Activated T-cell treated with anti-CD3 and anti-CD28 coated beads, Interleukin-2, amount 50 U/mL, for 72 hours (primary cell): ENCODE results near the gene RBFOX2. TPM values are rescaled to one million over a fixed set of nuclear protein-coding genes. Genes with fewer than 3 reads are reported as not detected.

Experiments
- ATAC-seq, 2 donors: fragments of 150-1000 bp; cut with Tn5 transposase; replicated peaks in 1 of 2; 2 replicates each; pipeline ENCODE4 v1.10.0; 2021; ENCODE audit warnings: moderate library complexity in 2 of 2, mild to moderate bottlenecking in 1 of 2
- DNase-seq, 2 donors: peaks; one replicate each; pipeline ENCODE4 v3.0.0; 2021 to 2022; ENCODE audit warnings: mixed read lengths in 1 of 2
- H3K27ac Mint-ChIP-seq: one replicate; pipeline ENCODE4 v1.8.0; 2022; ENCODE audit warnings: mild to moderate bottlenecking, moderate library complexity, mixed read lengths
- H3K27me3 Mint-ChIP-seq: one replicate; pipeline ENCODE4 v1.8.0; 2022; ENCODE audit warnings: low read depth, mixed read lengths
- H3K36me3 Mint-ChIP-seq, 2 donors: one replicate each; pipeline ENCODE4 v1.8.0; 2022; ENCODE audit warnings: mixed read lengths in 2 of 2, mild to moderate bottlenecking in 1 of 2; ENCODE audit not compliant: insufficient read depth in 2 of 2
- H3K4me1 Mint-ChIP-seq: one replicate; pipeline ENCODE4 v1.8.0; 2022; ENCODE audit warnings: low read depth, mixed read lengths
- H3K4me3 Mint-ChIP-seq, 2 donors: one replicate each; pipeline ENCODE4 v1.8.0; 2022; ENCODE audit warnings: mild to moderate bottlenecking in 2 of 2, mixed read lengths in 2 of 2, moderate library complexity in 2 of 2
- H3K9me3 Mint-ChIP-seq, 2 donors: one replicate each; pipeline ENCODE4 v1.8.0; 2022; ENCODE audit warnings: mixed read lengths in 2 of 2
- total RNA-seq, 2 donors: library from RNA; stranded (reverse); gene quantifications; one replicate each; pipeline ENCODE4 v1.2.3, GENCODE V29; 2022

RBFOX2 gene
- total RNA-seq, 2 donors from 2014 or later = 2.3 to 4.4 TPM

DNA sequence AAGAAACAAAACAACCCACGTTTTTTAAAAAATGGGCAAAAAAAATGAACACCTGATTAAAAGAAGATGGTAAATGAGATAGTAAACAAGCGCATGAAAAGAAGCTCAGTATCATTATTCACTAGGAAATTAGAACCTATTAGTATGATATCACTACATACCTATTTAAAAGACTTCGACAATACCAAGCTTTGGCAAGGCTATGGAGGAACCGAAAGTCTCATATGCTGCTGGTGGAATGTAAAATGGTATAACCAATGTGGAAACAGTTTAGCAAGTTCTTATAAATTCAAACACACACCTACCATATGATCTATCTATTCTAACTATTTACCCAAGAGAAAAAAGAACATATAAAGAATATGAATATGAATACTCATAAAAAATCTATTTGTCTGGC, 167.2 kb downstream of the RBFOX2 start:
- H3K4me1 Mint-ChIP-seq = no peaks in the 10 kb centered on the region
- no peaks in the 10 kb centered on the region for H3K27me3 Mint-ChIP-seq
- no peak for ATAC-seq
- H3K9me3 Mint-ChIP-seq = no peaks in the 10 kb centered on the region
- no peak overlapping the region for H3K27ac Mint-ChIP-seq
- no peak for DNase-seq
- H3K4me3 Mint-ChIP-seq = no peak overlapping the region
- H3K36me3 Mint-ChIP-seq = no peaks in the 10 kb centered on the region

- Mint-ChIP-seq H3K27me3 (no peaks in the 10 kb centered on the region), H3K27ac (no peak overlapping the region), H3K4me3 (no peak overlapping the region), H3K4me1 (no peaks in the 10 kb centered on the region), H3K36me3 (no peaks in the 10 kb centered on the region), H3K9me3 (no peaks in the 10 kb centered on the region)
- DNase-seq (no peak), ATAC-seq (no peak)
These were observed 167.8 kb downstream of the RBFOX2 start for GRCh38 chr22:35860837-35861236.

- Mint-ChIP-seq H3K36me3 (no peaks in the 10 kb centered on the region), H3K27ac (no peak overlapping the region), H3K4me3 (no peak overlapping the region), H3K4me1 (no peaks in the 10 kb centered on the region), H3K9me3 (no peaks in the 10 kb centered on the region), H3K27me3 (no peaks in the 10 kb centered on the region)
- DNase-seq (no peak), ATAC-seq (no peak)
These were observed 168.4 kb downstream of the RBFOX2 start for GRCh38 chr22:35860087-35860733.

DNA sequence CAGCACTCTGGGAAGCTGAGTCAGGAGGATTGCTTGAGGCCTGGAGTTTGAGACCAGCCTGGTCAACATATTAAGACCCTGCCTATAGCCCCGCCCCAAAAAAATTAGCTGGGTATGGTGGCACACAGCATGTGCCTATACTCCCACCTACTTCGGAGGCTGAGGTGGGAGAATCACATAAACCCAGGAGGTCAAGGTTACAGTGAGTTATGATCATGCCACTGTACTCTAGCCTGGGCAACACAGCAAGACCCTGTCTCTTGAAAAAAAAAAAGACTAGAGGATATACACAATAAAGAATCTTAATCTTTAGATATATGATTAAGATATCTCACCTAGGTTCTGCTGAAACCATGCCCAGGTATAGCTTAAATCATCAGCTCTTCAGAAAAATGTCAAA, 174.3 kb downstream of the RBFOX2 start:
- H3K27ac Mint-ChIP-seq = no peak overlapping the region
- ATAC-seq (no peak), DNase-seq (no peak)
- H3K36me3 Mint-ChIP-seq = no peaks in the 10 kb centered on the region
- no peak overlapping the region for H3K4me3 Mint-ChIP-seq
- no peaks in the 10 kb centered on the region for H3K9me3 Mint-ChIP-seq
- no peaks in the 10 kb centered on the region for H3K27me3 Mint-ChIP-seq
- no peaks in the 10 kb centered on the region for H3K4me1 Mint-ChIP-seq

DNA sequence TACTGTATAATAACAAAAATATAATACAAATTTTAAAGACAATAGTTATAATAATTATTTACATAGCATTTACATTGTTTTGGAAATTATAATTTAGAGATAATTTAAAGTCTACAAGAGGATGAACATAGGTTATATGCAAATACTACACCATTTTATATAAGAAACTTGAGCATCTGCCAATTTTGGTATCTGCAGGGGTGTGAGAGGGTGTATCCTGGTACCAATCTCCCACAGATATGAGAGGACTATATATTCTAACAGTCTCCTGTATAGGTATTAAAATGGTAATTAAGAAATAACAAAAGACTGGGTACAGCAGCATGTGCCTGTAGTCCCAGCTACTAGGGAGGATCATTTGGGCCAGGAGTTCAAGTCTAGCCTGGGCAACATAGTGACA, 176.5 kb downstream of the RBFOX2 start:
- ATAC-seq = no peak
- Mint-ChIP-seq H3K27me3 (no peaks in the 10 kb centered on the region), H3K4me3 (no peak overlapping the region), H3K9me3 (no peaks in the 10 kb centered on the region), H3K36me3 (no peaks in the 10 kb centered on the region), H3K27ac (no peak overlapping the region), H3K4me1 (no peaks in the 10 kb centered on the region)
- no peak for DNase-seq

GRCh38 chr22:35850831-35851230, 177.8 kb downstream of the RBFOX2 start:
- ATAC-seq (no peak), DNase-seq (no peak)
- Mint-ChIP-seq H3K4me3 (no peak overlapping the region), H3K9me3 (no peaks in the 10 kb centered on the region), H3K27ac (no peak overlapping the region), H3K27me3 (no peaks in the 10 kb centered on the region), H3K36me3 (no peaks in the 10 kb centered on the region), H3K4me1 (no peaks in the 10 kb centered on the region)

DNA sequence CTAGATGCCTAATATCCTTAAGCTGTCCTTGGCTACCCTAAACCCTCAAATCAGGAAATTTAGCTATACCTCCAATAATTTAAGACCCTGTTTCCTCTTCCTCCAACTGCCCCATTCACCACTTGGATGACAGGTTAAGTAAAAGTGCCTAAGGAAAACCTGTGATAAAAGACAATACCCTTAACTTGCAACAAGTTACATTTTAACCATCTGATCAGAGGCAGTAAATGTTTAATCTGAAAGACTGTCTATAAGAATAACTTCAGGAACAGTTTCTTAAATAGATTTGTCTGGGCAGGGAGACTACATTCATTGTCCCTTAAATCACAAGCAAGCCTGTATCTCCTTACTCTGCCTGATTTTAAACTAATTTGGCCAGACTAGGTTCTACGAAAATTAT, 181.8 kb downstream of the RBFOX2 start:
- H3K27ac Mint-ChIP-seq = no peak overlapping the region
- H3K36me3 Mint-ChIP-seq = no peaks in the 10 kb centered on the region
- no peak for DNase-seq
- H3K9me3 Mint-ChIP-seq = no peaks in the 10 kb centered on the region
- no peak for ATAC-seq
- H3K4me1 Mint-ChIP-seq = no peaks in the 10 kb centered on the region
- no peaks in the 10 kb centered on the region for H3K27me3 Mint-ChIP-seq
- H3K4me3 Mint-ChIP-seq = no peak overlapping the region

GRCh38 chr22:35844886-35845285, 183.7 kb downstream of the RBFOX2 start:
- Mint-ChIP-seq H3K27ac (peak overlapping the region; percentile 58), H3K27me3 (peaks cover 5% of the 10 kb centered on the region), H3K4me1 (peaks cover 4% of the 10 kb centered on the region), H3K36me3 (no peaks in the 10 kb centered on the region), H3K4me3 (no peak overlapping the region), H3K9me3 (no peaks in the 10 kb centered on the region)
- ATAC-seq (no peak), DNase-seq (no peak)

GRCh38 chr22:35842954-35843353, 185.7 kb downstream of the RBFOX2 start:
- Mint-ChIP-seq H3K27me3 (peaks cover 17% of the 10 kb centered on the region), H3K4me1 (peaks cover 15% of the 10 kb centered on the region), H3K4me3 (no peak overlapping the region), H3K27ac (no peak overlapping the region), H3K9me3 (no peaks in the 10 kb centered on the region), H3K36me3 (no peaks in the 10 kb centered on the region)
- DNase-seq (no peak), ATAC-seq (peak in 1 of 2 donors; percentile 41)

- Mint-ChIP-seq H3K9me3 (no peaks in the 10 kb centered on the region), H3K4me1 (peaks cover 15% of the 10 kb centered on the region), H3K27me3 (peaks cover 21% of the 10 kb centered on the region), H3K36me3 (no peaks in the 10 kb centered on the region), H3K27ac (no peak overlapping the region), H3K4me3 (no peak overlapping the region)
- ATAC-seq (no peak), DNase-seq (no peak)
These were observed 186.1 kb downstream of the RBFOX2 start for GRCh38 chr22:35842519-35842913.

GRCh38 chr22:35841907-35842518, 186.6 kb downstream of the RBFOX2 start:
- Mint-ChIP-seq H3K27me3 (peaks cover 22% of the 10 kb centered on the region), H3K27ac (no peak overlapping the region), H3K4me1 (peaks cover 15% of the 10 kb centered on the region), H3K36me3 (no peaks in the 10 kb centered on the region), H3K4me3 (no peak overlapping the region), H3K9me3 (no peaks in the 10 kb centered on the region)
- no peak for DNase-seq
- ATAC-seq = no peak

DNA sequence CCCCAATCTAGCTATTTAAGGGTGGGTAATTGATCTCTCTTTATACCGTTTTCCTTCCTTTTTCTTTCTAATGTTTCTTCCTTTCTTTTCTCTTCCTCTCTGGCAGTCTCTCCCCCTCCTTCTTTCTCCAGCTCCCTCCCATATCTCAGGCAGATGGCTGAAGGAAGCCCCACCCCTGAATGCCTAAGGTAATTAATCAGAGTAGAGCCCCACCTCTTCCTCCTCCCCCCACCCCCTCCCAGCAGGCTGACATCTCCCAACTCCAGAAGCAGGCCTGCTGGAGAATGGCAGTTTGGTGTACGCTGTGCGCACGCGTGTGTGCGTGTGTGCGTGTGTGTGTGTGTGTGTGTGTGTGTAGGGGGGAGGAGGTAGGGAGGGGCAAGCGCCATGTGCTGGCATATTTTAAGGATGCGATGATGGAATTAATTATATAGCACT, 188.3 kb downstream of the RBFOX2 start:
- Mint-ChIP-seq H3K4me3 (peak overlapping the region in 1 of 2 donors; percentile 15), H3K9me3 (no peaks in the 10 kb centered on the region), H3K27me3 (peaks cover 22% of the 10 kb centered on the region), H3K36me3 (no peaks in the 10 kb centered on the region), H3K27ac (no peak overlapping the region), H3K4me1 (peaks cover 30% of the 10 kb centered on the region)
- DNase-seq = no peak
- ATAC-seq = no peak

DNA sequence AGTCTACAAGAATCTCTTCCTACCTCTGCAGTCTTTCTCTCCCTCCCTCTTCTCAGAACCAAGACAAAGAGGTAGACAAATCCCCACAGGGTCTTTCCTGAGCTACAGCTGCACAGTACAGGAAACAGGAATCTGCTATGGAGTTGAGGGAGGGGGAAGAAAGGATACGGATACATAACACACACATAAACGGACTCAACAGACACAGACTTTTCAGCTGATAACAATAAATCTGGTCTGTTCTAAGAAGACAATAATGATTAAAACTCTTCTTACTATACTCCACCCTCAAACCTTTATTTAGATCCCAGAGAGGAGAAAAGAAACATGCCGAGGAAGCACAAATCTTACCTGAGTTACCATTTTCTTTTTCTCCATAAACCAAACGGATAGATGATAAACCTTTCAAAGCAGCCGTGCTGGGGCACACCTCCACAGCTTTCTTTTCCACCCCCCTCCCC, 188.8 kb downstream of the RBFOX2 start:
- peak overlapping the region in 1 of 2 donors; percentile 15 for H3K4me3 Mint-ChIP-seq

More for the DNA sequence above, 188.8 kb downstream of the RBFOX2 start:
- Mint-ChIP-seq H3K27ac (no peak overlapping the region), H3K27me3 (peaks cover 22% of the 10 kb centered on the region), H3K4me1 (peaks cover 32% of the 10 kb centered on the region), H3K9me3 (no peaks in the 10 kb centered on the region), H3K36me3 (no peaks in the 10 kb centered on the region)
- no peak for DNase-seq
- no peak for ATAC-seq
